HUES6 (cell line): ENCODE results near the gene HIPK2.

ENCODE experiments used
- H3K27ac ChIP-seq: 2 replicates; pipeline ENCODE4 v1.7.0; 2013; ENCODE audit warnings: low read depth, mild to moderate bottlenecking, low read length, inconsistent platforms
- H3K27me3 ChIP-seq: 2 replicates; pipeline ENCODE4 v1.6.1; 2013; ENCODE audit warnings: low read length; ENCODE audit not compliant: control insufficient read depth, insufficient read depth
- H3K36me3 ChIP-seq: 2 replicates; pipeline ENCODE4 v1.6.1; 2013; ENCODE audit warnings: low read length; ENCODE audit not compliant: control insufficient read depth, insufficient read depth
- H3K4me1 ChIP-seq: 2 replicates; pipeline ENCODE4 v1.6.1; 2013; ENCODE audit warnings: low read length; ENCODE audit not compliant: control insufficient read depth, insufficient read depth
- H3K4me3 ChIP-seq: 2 replicates; pipeline ENCODE4 v1.5.1; 2013; ENCODE audit warnings: low read depth, low read length
- H3K9ac ChIP-seq: one replicate; pipeline ENCODE4 v1.6.1; 2013; ENCODE audit warnings: mild to moderate bottlenecking, low read length
- H3K9me3 ChIP-seq: 2 replicates; pipeline ENCODE4 v1.6.1; 2013; ENCODE audit warnings: low read depth, low read length; ENCODE audit not compliant: control insufficient read depth, insufficient read depth

HIPK2 gene

GRCh38 chr7:139531094-139531493 is 246.7 kb downstream of the HIPK2 start:
- no peak overlapping the region for H3K9ac ChIP-seq
- H3K36me3 ChIP-seq, result no peaks in the 10 kb centered on the region
- H3K4me3 ChIP-seq, result no peak overlapping the region
- no peak overlapping the region for H3K27ac ChIP-seq
- H3K4me1 ChIP-seq, result no peaks in the 10 kb centered on the region
- H3K27me3 ChIP-seq, result peaks cover 11% of the 10 kb centered on the region; the same call in 1 of the 2 replicates
- H3K9me3 ChIP-seq, result no peaks in the 10 kb centered on the region

GRCh38 chr7:139526578-139527544 is 250.9 kb downstream of the HIPK2 start:
- Histone ChIP-seq H3K9ac (no peak overlapping the region), H3K36me3 (no peaks in the 10 kb centered on the region), H3K4me1 (no peaks in the 10 kb centered on the region; the same call in 1 of the 2 replicates), H3K9me3 (no peaks in the 10 kb centered on the region), H3K27me3 (peaks cover 50% of the 10 kb centered on the region), H3K4me3 (no peak overlapping the region), H3K27ac (no peak overlapping the region)

GRCh38 chr7:139525750-139526149 is 252.0 kb downstream of the HIPK2 start:
- H3K9ac ChIP-seq, result no peak overlapping the region
- peaks cover 59% of the 10 kb centered on the region for H3K27me3 ChIP-seq
- peaks cover 6% of the 10 kb centered on the region; the same call in 1 of the 2 replicates for H3K9me3 ChIP-seq
- H3K27ac ChIP-seq, result no peak overlapping the region
- H3K4me1 ChIP-seq, result no peaks in the 10 kb centered on the region; the same call in 1 of the 2 replicates
- H3K4me3 ChIP-seq, result no peak overlapping the region
- no peaks in the 10 kb centered on the region for H3K36me3 ChIP-seq

GRCh38 chr7:139525239-139525638 is 252.6 kb downstream of the HIPK2 start:
- no peak overlapping the region for H3K27ac ChIP-seq
- no peak overlapping the region for H3K9ac ChIP-seq
- H3K27me3 ChIP-seq, result peaks cover 59% of the 10 kb centered on the region
- H3K4me1 ChIP-seq, result no peaks in the 10 kb centered on the region; the same call in 1 of the 2 replicates
- no peaks in the 10 kb centered on the region for H3K36me3 ChIP-seq
- H3K9me3 ChIP-seq, result peaks cover 6% of the 10 kb centered on the region; the same call in 1 of the 2 replicates
- H3K4me3 ChIP-seq, result no peak overlapping the region

- Histone ChIP-seq H3K27ac (no peak overlapping the region), H3K9ac (no peak overlapping the region), H3K4me3 (peak overlapping the region; percentile 58), H3K4me1 (no peaks in the 10 kb centered on the region; the same call in 1 of the 2 replicates), H3K9me3 (peaks cover 6% of the 10 kb centered on the region; the same call in 1 of the 2 replicates), H3K36me3 (no peaks in the 10 kb centered on the region), H3K27me3 (peaks cover 59% of the 10 kb centered on the region)
Measured at GRCh38 chr7:139523968-139524815, 253.6 kb downstream of the HIPK2 start.

- Histone ChIP-seq H3K4me1 (no peaks in the 10 kb centered on the region; the same call in 1 of the 2 replicates), H3K27me3 (peaks cover 59% of the 10 kb centered on the region), H3K9ac (no peak within 1 kb of the TSS), H3K4me3 (peak within 1 kb of the TSS; percentile 64), H3K9me3 (peaks cover 6% of the 10 kb centered on the region; the same call in 1 of the 2 replicates), H3K36me3 (no peaks in the 10 kb centered on the region), H3K27ac (no peak within 1 kb of the TSS)
Measured at GRCh38 chr7:139523199-139523941, 254.4 kb downstream of the HIPK2 start, which contains the start of gene CLEC2L. TSS of gene CLEC2L (plus strand) at chr7:139523685. CDS start at chr7:139523928, 243 bp downstream.

GRCh38 chr7:139522830-139523198 is 255.0 kb downstream of the HIPK2 start:
- H3K4me3 ChIP-seq, result peak overlapping the region; percentile 64
- H3K36me3 ChIP-seq, result no peaks in the 10 kb centered on the region
- H3K9ac ChIP-seq, result no peak overlapping the region
- H3K27me3 ChIP-seq, result peaks cover 59% of the 10 kb centered on the region
- no peaks in the 10 kb centered on the region; the same call in 1 of the 2 replicates for H3K4me1 ChIP-seq
- peaks cover 6% of the 10 kb centered on the region; the same call in 1 of the 2 replicates for H3K9me3 ChIP-seq
- H3K27ac ChIP-seq, result no peak overlapping the region

GRCh38 chr7:139521439-139521838 is 256.4 kb downstream of the HIPK2 start:
- H3K27ac ChIP-seq, result no peak overlapping the region
- no peak overlapping the region for H3K4me3 ChIP-seq
- H3K9me3 ChIP-seq, result peaks cover 6% of the 10 kb centered on the region; the same call in 1 of the 2 replicates
- H3K4me1 ChIP-seq, result no peaks in the 10 kb centered on the region; the same call in 1 of the 2 replicates
- peaks cover 51% of the 10 kb centered on the region for H3K27me3 ChIP-seq
- H3K36me3 ChIP-seq, result no peaks in the 10 kb centered on the region
- H3K9ac ChIP-seq, result no peak overlapping the region

- Histone ChIP-seq H3K36me3 (no peaks in the 10 kb centered on the region), H3K27ac (no peak overlapping the region), H3K4me1 (peaks cover 7% of the 10 kb centered on the region; the same call in 1 of the 2 replicates), H3K9me3 (no peaks in the 10 kb centered on the region), H3K4me3 (no peak overlapping the region), H3K27me3 (no peaks in the 10 kb centered on the region), H3K9ac (no peak overlapping the region)
Measured at GRCh38 chr7:139515266-139515665, 262.5 kb downstream of the HIPK2 start.
